HG02938 (cell line): Measurements from ENCODE around the gene CALML5.

Experiments
- ATAC-seq: cut with Tn5 transposase; IDR thresholded peaks from one replicate; pipeline ENCODE4 v1.9.1; 2021; ENCODE audit warnings: mild to moderate bottlenecking, moderate library complexity; ENCODE audit not compliant: unreplicated experiment

Gene CALML5

DNA sequence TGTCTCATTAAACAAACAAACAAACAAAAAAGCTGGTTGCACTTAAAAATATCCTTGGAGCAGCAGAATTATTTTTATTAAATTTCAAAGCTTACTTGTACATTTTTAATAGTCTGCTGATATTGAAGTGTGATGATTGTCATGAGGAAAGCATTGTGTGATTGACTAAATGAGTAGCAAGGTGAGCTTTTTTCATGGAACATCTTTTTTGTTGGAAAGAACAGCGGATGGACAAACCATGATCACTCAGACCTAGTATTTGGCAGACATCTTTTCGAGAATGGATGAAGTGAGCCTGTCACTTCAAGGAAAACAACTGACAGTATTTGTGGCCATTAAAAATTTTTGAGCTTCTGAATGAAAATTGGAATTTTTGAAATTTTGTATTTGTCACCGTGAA, 19.7 kb upstream of the CALML5 start:
- ATAC-seq: no peak

DNA sequence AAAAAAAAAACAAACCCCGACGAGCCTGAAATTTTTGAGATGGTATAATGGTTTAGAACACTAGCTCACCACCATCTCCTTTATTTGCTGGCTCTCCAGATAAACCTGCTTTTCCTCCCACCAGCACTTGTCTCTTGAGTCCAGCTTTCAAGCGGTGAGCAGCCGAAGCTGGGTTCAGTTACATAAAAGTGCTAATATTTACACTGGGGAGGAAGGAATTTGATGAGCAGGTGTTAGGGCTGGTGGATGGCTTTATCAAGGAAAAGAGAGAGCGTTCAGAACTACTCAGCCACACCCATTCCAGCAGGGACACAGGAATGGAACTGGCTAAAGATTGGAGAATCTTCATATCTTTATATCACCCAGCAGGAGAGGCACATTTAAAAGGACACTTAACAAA, 18.8 kb upstream of the CALML5 start:
- no peak for ATAC-seq

- ATAC-seq: no peak
These were observed 18.2 kb upstream of the CALML5 start for GRCh38 chr10:5517546-5517945.

GRCh38 chr10:5515948-5516761, 16.8 kb upstream of the CALML5 start:
- no peak for ATAC-seq

DNA sequence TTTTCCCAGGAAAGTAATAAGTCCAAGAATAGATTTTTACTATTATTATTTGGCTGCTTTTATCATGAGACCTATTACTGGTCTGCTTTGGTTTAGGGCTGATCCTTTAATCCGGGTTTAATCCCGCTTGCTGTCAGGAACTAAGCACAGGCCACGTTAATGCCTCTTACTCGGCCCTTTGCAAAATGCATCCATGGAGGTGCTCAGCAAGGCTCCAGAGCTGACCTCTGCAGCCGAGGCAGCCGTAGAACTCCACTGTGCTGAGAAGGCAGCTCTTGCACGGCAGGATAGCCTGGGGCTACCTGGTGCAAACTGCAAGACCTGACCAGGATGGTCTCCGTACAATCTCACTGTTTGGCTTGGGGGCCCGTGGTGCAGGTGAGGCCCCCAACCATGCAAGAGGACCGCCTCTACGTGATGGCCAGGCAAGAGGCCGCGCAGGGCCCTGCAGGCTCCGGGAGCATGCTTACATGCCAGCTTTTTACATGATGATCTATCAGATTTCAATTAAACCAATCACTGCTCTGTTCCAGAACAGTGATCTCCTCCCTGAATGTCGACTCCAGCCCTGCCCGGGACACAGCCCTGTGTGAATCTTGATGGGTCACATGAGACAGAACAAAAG, 15.0 kb upstream of the CALML5 start:
- ATAC-seq: no peak

DNA sequence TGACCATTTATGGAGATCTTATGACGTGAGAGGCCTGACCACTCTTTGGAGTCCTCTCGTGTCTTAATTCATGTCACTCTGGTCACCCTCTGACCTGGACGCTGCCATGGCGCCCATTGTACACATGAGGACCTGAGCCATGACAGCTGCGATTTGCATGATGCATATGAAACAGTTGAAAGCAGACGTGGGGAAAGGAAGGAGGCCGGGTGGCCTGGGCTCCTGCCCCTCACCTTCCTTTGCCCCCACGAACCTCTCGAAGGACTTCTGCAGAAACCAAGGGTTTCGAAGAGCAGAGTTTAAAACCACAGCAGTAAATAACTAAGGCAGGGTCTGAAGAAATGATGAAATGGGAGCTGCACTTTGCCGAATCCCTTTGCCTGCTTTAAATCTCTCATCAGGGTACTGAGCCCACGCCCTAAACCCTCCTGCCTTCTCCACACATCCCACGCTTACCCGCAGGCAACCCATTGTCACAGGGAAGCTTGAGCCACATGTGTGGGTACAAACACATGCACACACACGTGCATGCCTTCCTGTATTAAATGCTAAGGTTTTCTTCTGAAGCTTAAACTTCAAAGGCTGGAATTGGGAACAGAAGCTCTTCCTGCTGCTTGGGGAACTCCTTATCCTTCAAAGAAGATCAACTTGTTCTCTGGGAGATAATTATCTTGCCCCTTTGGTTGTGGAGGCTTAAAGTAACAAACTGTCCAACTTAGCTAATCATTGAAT, 13.7 kb upstream of the CALML5 start:
- no peak for ATAC-seq

GRCh38 chr10:5512331-5512730, 13.0 kb upstream of the CALML5 start:
- no peak for ATAC-seq

DNA sequence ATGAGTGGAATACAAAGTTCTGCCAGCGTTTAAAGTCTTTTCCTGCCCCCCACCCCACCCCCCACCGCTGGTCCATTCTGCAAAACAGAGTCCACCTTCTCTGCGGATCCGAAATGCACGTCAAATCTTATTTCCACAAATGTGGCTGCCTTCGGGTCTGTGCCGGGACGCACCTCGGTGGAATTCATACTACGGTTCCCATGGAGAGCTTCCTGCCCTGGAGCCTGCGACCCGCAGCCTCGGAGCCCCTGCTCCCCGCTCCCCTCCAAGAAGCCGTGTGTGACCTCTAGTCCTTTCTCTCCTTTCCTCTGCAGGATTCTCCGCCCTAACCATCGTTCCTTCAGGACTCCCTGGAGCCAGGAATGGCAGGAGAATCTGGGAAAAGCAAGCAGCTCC, 12.5 kb upstream of the CALML5 start:
- no peak for ATAC-seq

- ATAC-seq: no peak
These were observed 12.0 kb upstream of the CALML5 start for GRCh38 chr10:5511231-5511884.

DNA sequence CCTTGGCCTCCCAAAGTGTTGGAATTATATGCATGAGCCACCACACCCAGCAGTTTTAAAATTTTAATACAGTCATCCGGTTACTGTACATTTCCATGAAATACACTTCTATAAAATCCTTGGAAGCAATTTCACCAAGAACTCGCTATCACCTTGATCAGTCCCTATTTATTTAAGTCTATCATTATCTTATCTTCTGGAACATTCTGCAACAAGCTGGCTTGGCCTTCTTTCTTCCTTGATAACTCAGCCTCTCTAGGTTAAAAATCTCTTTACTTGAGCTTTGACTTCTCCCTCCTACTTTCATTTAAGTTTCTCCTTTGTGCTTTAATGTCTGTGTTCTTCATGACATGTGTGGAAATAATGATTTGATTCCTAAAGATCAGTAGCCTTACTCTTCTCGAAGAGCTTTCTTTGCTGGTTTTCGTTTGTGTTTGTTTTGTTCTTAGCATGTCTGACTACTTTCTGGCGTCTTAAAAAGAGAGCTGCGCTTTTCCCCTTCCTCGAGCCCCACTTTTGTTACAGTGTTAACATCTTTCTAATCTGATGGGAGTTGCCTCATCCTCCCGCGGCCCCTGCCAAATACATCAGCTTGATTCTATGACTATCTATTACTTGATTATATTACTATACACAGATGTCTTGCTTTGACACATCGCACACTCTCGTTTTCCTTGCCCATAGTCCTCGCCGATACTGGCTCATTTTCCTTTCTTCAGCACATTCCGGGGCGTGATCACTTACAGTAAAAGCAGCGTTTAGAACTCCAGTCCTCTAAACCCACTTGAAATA, 11.1 kb upstream of the CALML5 start:
- no peak for ATAC-seq

- ATAC-seq: no peak
These were observed 10.3 kb upstream of the CALML5 start for GRCh38 chr10:5509691-5510090.

DNA sequence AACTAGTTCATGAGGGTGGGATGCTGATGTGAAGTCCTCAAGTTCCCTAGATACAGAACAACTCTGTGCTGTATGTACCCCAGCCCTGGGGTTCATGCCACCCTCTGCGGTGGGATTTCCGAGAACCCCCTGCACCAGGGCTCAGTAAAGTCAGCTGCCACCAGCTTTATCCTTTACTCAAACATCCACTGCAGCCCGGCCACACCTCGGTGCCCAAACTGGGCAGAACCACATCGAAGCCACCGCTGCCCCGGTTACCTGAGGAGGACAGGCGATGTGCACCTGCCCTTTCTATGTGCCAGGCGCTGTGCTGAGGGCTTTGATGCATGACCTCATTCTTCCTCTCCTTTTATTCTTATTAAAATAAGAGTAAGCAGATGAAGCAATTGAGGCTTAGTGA, 9.9 kb upstream of the CALML5 start:
- no peak for ATAC-seq

DNA sequence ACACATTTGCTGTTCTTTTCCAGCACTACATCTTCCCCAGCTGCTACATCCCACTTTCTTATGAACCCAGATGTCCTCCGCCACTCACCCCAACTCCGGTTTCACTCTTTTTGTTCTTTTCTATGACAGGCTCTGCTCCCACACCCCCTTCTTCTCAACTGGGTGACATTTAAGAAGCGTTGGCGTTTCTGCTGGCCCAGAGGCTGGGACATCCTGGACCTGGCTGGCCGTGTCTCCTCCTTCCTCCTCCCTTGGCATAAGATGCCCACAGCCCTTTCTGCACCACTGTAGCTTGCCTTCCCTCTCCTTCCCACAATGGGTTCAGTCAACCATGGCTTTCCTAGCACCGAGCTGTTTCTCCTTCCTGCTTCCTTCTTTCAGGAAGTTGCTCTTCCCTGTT, 9.4 kb upstream of the CALML5 start:
- no peak for ATAC-seq

GRCh38 chr10:5508161-5508604, 8.8 kb upstream of the CALML5 start:
- ATAC-seq: no peak

GRCh38 chr10:5507649-5508131, 8.3 kb upstream of the CALML5 start:
- ATAC-seq: no peak

- ATAC-seq: no peak
These were observed 7.6 kb upstream of the CALML5 start for GRCh38 chr10:5506751-5507648.

DNA sequence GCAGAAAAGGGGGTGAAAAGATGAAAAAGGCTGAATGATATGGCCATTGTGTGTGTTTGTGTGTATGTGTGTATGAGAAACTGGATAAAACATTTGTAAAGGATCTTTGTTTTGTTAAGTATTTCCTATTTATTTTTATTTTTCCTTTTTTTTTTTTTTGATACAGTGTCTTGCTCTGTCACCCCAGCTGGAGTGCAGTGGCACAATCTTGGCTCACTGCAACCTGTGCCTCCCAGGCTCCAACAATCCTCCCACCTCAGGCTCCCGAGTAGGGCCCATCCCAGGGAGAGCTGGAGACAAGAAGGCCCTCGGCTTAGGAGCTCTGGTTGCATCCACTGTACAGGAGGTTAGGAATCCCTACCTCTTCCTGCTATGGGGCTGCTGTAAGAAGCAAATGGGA, 6.9 kb upstream of the CALML5 start:
- ATAC-seq: no peak

- ATAC-seq: no peak
These were observed 5.0 kb upstream of the CALML5 start for GRCh38 chr10:5504146-5505072.
